ENCODE measurements around the gene ADAMTS4.

Gene ADAMTS4

GRCh38 chr1:161199506-161200139 lies 769 bp upstream of the ADAMTS4 start:
- Histone ChIP-seq H3K36me3 (ENCODE audit: insufficient read depth, low read length) (peaks cover 14% of the 10 kb centered on the region), H2AFZ (ENCODE audit: low read depth, low read length) (no peak overlapping the region), H3K4me2 (ENCODE audit: insufficient read depth, low read length) (no peak overlapping the region), H4K20me1 (ENCODE audit: insufficient read depth, low read length) (no peaks in the 10 kb centered on the region), H3K27me3 (ENCODE audit: insufficient read depth, low read length, poor library complexity) (no peaks in the 10 kb centered on the region), H3K4me1 (ENCODE audit: insufficient read depth, low read length) (peaks cover 30% of the 10 kb centered on the region), H3K9ac (ENCODE audit: low read depth, low read length) (no peak overlapping the region), H3K27ac (ENCODE audit: low read length) (no peak overlapping the region), H3K9me3 (ENCODE audit: insufficient read depth, low read length, severe bottlenecking) (no peaks in the 10 kb centered on the region), H3K79me2 (ENCODE audit: insufficient read depth, low read length) (peaks cover 25% of the 10 kb centered on the region), H3K4me3 (ENCODE audit: low read depth in 1 of 2, low read length in 2 of 2) (no peak overlapping the region)
- TF ChIP-seq EZH2 (IDR thresholded peaks at IDR 0.05; ENCODE audit: borderline replicate concordance, low read depth, low read length, severe bottlenecking) = no peak
- TF ChIP-seq, protein P1, sequence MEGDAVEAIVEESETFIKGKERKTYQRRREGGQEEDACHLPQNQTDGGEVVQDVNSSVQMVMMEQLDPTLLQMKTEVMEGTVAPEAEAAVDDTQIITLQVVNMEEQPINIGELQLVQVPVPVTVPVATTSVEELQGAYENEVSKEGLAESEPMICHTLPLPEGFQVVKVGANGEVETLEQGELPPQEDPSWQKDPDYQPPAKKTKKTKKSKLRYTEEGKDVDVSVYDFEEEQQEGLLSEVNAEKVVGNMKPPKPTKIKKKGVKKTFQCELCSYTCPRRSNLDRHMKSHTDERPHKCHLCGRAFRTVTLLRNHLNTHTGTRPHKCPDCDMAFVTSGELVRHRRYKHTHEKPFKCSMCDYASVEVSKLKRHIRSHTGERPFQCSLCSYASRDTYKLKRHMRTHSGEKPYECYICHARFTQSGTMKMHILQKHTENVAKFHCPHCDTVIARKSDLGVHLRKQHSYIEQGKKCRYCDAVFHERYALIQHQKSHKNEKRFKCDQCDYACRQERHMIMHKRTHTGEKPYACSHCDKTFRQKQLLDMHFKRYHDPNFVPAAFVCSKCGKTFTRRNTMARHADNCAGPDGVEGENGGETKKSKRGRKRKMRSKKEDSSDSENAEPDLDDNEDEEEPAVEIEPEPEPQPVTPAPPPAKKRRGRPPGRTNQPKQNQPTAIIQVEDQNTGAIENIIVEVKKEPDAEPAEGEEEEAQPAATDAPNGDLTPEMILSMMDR (IDR thresholded peaks at IDR 0.05; ENCODE audit: borderline replicate concordance, extremely low read depth, low read length, poor library complexity, severe bottlenecking) = no peak
- no peak for DNase-seq
- no peak for ATAC-seq (ENCODE audit: insufficient read depth, low read depth)

DNA sequence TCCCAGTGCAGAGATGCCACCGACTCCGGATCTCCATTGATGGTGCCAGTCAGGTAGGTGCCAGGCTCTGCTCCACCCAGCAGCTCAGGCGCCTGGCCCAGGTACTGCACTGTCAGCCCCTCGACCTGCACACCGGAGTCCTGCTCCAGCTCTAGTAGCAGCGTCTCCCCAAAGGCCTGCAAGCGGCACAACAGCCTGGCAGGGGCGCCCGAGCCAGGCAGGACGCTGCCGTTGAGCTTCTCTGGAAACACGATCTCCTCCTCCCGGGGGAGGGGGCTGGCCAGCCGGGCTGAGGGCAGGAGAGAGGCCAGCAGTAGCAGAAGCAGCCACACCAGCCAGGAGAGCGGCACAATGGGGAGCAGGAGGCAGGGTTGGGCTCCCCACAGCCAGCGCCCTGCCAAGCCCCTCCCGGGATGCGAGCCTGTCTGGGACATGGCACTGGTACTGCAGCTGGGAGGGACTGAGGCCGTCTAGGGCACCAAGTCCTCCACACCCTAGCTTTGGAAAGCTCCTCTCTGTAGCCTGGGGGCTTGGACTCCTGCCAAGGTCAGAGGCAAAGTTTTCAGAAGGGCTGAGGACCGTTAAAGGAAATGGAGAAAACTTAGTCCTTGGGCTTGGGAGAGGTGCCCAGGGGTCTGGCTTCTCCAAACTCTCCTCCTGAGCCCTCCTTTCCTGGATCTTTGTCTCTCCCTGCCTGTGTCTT lies 509 bp downstream of the ADAMTS4 start:
- TF ChIP-seq, protein P1 (IDR thresholded peaks at IDR 0.05; ENCODE audit: borderline replicate concordance, extremely low read depth, low read length, poor library complexity, severe bottlenecking) = no peak
- TF ChIP-seq EZH2 (IDR thresholded peaks at IDR 0.05; ENCODE audit: borderline replicate concordance, low read depth, low read length, severe bottlenecking) = no peak
- ATAC-seq (ENCODE audit: insufficient read depth, low read depth) (no peak), DNase-seq (no peak)
- Histone ChIP-seq H3K36me3 (ENCODE audit: insufficient read depth, low read length) (peaks cover 2% of the 10 kb centered on the region), H3K27ac (ENCODE audit: low read length) (no peak overlapping the region), H2AFZ (ENCODE audit: low read depth, low read length) (no peak overlapping the region), H3K4me1 (ENCODE audit: insufficient read depth, low read length) (peaks cover 18% of the 10 kb centered on the region), H4K20me1 (ENCODE audit: insufficient read depth, low read length) (no peaks in the 10 kb centered on the region), H3K4me2 (ENCODE audit: insufficient read depth, low read length) (no peak overlapping the region), H3K9ac (ENCODE audit: low read depth, low read length) (no peak overlapping the region), H3K79me2 (ENCODE audit: insufficient read depth, low read length) (peaks cover 12% of the 10 kb centered on the region), H3K27me3 (ENCODE audit: insufficient read depth, low read length, poor library complexity) (no peaks in the 10 kb centered on the region), H3K9me3 (ENCODE audit: insufficient read depth, low read length, severe bottlenecking) (no peaks in the 10 kb centered on the region), H3K4me3 (ENCODE audit: low read depth in 1 of 2, low read length in 2 of 2) (no peak overlapping the region)

- H3K27ac ChIP-seq (ENCODE audit: low read length) = no peak overlapping the region
- H3K4me1 ChIP-seq (ENCODE audit: insufficient read depth, low read length) = peaks cover 14% of the 10 kb centered on the region
- ATAC-seq (ENCODE audit: insufficient read depth, low read depth) = no peak
- H3K9ac ChIP-seq (ENCODE audit: low read depth, low read length) = no peak overlapping the region
- H3K4me3 ChIP-seq (ENCODE audit: low read depth in 1 of 2, low read length in 2 of 2) = no peak overlapping the region
- H3K79me2 ChIP-seq (ENCODE audit: insufficient read depth, low read length) = peaks cover 5% of the 10 kb centered on the region
- no peak overlapping the region for H2AFZ ChIP-seq (ENCODE audit: low read depth, low read length)
- H3K27me3 ChIP-seq (ENCODE audit: insufficient read depth, low read length, poor library complexity) = no peaks in the 10 kb centered on the region
- H4K20me1 ChIP-seq (ENCODE audit: insufficient read depth, low read length) = no peaks in the 10 kb centered on the region
- no peaks in the 10 kb centered on the region; the same call in 1 of the 2 replicates for H3K36me3 ChIP-seq (ENCODE audit: insufficient read depth, low read length)
- DNase-seq = no peak
- no peaks in the 10 kb centered on the region for H3K9me3 ChIP-seq (ENCODE audit: insufficient read depth, low read length, severe bottlenecking)
- no peak overlapping the region for H3K4me2 ChIP-seq (ENCODE audit: insufficient read depth, low read length)
- no peak for TF ChIP-seq EZH2 (IDR thresholded peaks at IDR 0.05; ENCODE audit: borderline replicate concordance, low read depth, low read length, severe bottlenecking)
- TF ChIP-seq, protein P1 (IDR thresholded peaks at IDR 0.05; ENCODE audit: borderline replicate concordance, extremely low read depth, low read length, poor library complexity, severe bottlenecking) = no peak
Measured at GRCh38 chr1:161197560-161198193, 1.2 kb downstream of the ADAMTS4 start.
